ENCODE results near the gene ST8SIA3.
"Not testable (repeated sequence)": the region's sequence is repeated elsewhere in the genome, so short reads cannot be mapped to it uniquely, and the experiment has no call there.

Gene ST8SIA3

GRCh38 chr18:57389271-57389670 lies 36.9 kb downstream of the ST8SIA3 start:
- Histone ChIP-seq H3K27ac (replicated peaks) (no peak overlapping the region), H3K27me3 (ENCODE audit: insufficient read depth, poor library complexity, severe bottlenecking) (no peaks in the 10 kb centered on the region), H3K4me3 (replicated peaks; ENCODE audit: insufficient read depth, low read length) (no peak overlapping the region)
- DNase-seq (ENCODE audit: low read depth in 1 of 2, low spot score in 1 of 2): no peak
- TF ChIP-seq SPI1 (IDR thresholded peaks at IDR 0.05; ENCODE audit: borderline replicate concordance, low read depth): no peak
- TF ChIP-seq POLR2AphosphoS5 (IDR thresholded peaks at IDR 0.05; ENCODE audit: low read depth): no peak
- TF ChIP-seq GABPA (IDR thresholded peaks at IDR 0.05; ENCODE audit: low read depth): no peak
- no peak for TF ChIP-seq CTCF (IDR thresholded peaks at IDR 0.05; ENCODE audit: insufficient read depth, low read length)
- no peak for TF ChIP-seq REST (IDR thresholded peaks at IDR 0.05; ENCODE audit: insufficient replicate concordance, low read depth)

- TF ChIP-seq GABPA (IDR thresholded peaks at IDR 0.05; ENCODE audit: low read depth) (no peak), CTCF (IDR thresholded peaks at IDR 0.05; ENCODE audit: insufficient read depth, low read length) (no peak), SPI1 (IDR thresholded peaks at IDR 0.05; ENCODE audit: borderline replicate concordance, low read depth) (no peak), REST (IDR thresholded peaks at IDR 0.05; ENCODE audit: insufficient replicate concordance, low read depth) (no peak), POLR2AphosphoS5 (IDR thresholded peaks at IDR 0.05; ENCODE audit: low read depth) (no peak)
- Histone ChIP-seq H3K27me3 (ENCODE audit: insufficient read depth, poor library complexity, severe bottlenecking) (no peaks in the 10 kb centered on the region), H3K27ac (replicated peaks) (no peak overlapping the region), H3K4me3 (replicated peaks; ENCODE audit: insufficient read depth, low read length) (no peak overlapping the region)
- DNase-seq (ENCODE audit: low read depth in 1 of 2, low spot score in 1 of 2): no peak
Observed at GRCh38 chr18:57390044-57390443, 37.7 kb downstream of the ST8SIA3 start.

GRCh38 chr18:57394749-57395148 lies 42.4 kb downstream of the ST8SIA3 start:
- DNase-seq (ENCODE audit: low read depth in 1 of 2, low spot score in 1 of 2); H3K4me3 ChIP-seq (replicated peaks; ENCODE audit: insufficient read depth, low read length); H3K27ac ChIP-seq (replicated peaks): not testable (repeated sequence)

DNA sequence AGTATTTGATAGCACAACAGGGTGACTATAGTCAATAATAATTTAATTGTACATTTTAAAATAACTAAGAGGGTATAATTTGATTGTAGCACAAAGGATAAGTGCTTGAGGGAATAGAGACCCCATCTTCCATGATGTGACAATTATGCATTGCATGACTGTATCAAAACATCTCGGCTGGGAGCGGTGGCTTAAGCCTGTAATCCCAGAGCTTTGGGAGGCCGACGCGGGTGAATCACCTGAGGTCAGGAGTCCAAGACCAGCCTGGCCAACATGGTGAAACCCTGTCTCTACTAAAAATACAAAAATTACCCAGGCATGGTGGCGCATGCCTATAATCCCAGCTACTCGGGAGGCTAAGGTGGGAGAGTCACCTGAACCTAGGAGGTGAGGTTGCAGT lies 44.5 kb downstream of the ST8SIA3 start:
- H3K27ac ChIP-seq (replicated peaks); H3K4me3 ChIP-seq (replicated peaks; ENCODE audit: insufficient read depth, low read length); DNase-seq (ENCODE audit: low read depth in 1 of 2, low spot score in 1 of 2): not testable (repeated sequence)

More at GRCh38 chr18:57394749-57395148, 42.4 kb downstream of the ST8SIA3 start:
- not testable (repeated sequence) for H3K27me3 ChIP-seq (ENCODE audit: insufficient read depth, poor library complexity, severe bottlenecking)

GRCh38 chr18:57397440-57398132 lies 45.2 kb downstream of the ST8SIA3 start:
- H3K4me3 ChIP-seq (replicated peaks; ENCODE audit: insufficient read depth, low read length): no peak overlapping the region
- no peak for DNase-seq (ENCODE audit: low read depth in 1 of 2, low spot score in 1 of 2)
- H3K27me3 ChIP-seq (ENCODE audit: insufficient read depth, poor library complexity, severe bottlenecking): peaks cover 3% of the 10 kb centered on the region

More for the DNA sequence above, 44.5 kb downstream of the ST8SIA3 start:
- not testable (repeated sequence) for H3K27me3 ChIP-seq (ENCODE audit: insufficient read depth, poor library complexity, severe bottlenecking)

More at GRCh38 chr18:57397440-57398132, 45.2 kb downstream of the ST8SIA3 start:
- TF ChIP-seq POLR2AphosphoS5 (IDR thresholded peaks at IDR 0.05; ENCODE audit: low read depth): no peak
- no peak for TF ChIP-seq REST (IDR thresholded peaks at IDR 0.05; ENCODE audit: insufficient replicate concordance, low read depth)
- TF ChIP-seq CTCF (IDR thresholded peaks at IDR 0.05; ENCODE audit: insufficient read depth, low read length): no peak
- TF ChIP-seq GABPA (IDR thresholded peaks at IDR 0.05; ENCODE audit: low read depth): no peak
- no peak for TF ChIP-seq SPI1 (IDR thresholded peaks at IDR 0.05; ENCODE audit: borderline replicate concordance, low read depth)
- no peak overlapping the region for H3K27ac ChIP-seq (replicated peaks)
